Measurements from ENCODE around the gene A4GNT.

A4GNT gene

GRCh38 chr3:138135833-138136194 lies 3.6 kb upstream of the A4GNT start:
- DNase-seq (ENCODE audit: low read depth), result no peak
- H3K4me3 ChIP-seq (ENCODE audit: low read length), result no peak overlapping the region
- TF ChIP-seq, protein P1, sequence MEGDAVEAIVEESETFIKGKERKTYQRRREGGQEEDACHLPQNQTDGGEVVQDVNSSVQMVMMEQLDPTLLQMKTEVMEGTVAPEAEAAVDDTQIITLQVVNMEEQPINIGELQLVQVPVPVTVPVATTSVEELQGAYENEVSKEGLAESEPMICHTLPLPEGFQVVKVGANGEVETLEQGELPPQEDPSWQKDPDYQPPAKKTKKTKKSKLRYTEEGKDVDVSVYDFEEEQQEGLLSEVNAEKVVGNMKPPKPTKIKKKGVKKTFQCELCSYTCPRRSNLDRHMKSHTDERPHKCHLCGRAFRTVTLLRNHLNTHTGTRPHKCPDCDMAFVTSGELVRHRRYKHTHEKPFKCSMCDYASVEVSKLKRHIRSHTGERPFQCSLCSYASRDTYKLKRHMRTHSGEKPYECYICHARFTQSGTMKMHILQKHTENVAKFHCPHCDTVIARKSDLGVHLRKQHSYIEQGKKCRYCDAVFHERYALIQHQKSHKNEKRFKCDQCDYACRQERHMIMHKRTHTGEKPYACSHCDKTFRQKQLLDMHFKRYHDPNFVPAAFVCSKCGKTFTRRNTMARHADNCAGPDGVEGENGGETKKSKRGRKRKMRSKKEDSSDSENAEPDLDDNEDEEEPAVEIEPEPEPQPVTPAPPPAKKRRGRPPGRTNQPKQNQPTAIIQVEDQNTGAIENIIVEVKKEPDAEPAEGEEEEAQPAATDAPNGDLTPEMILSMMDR (IDR thresholded peaks at IDR 0.05; ENCODE audit: insufficient read depth, low read depth, low read length, missing control alignments), result no peak

DNA sequence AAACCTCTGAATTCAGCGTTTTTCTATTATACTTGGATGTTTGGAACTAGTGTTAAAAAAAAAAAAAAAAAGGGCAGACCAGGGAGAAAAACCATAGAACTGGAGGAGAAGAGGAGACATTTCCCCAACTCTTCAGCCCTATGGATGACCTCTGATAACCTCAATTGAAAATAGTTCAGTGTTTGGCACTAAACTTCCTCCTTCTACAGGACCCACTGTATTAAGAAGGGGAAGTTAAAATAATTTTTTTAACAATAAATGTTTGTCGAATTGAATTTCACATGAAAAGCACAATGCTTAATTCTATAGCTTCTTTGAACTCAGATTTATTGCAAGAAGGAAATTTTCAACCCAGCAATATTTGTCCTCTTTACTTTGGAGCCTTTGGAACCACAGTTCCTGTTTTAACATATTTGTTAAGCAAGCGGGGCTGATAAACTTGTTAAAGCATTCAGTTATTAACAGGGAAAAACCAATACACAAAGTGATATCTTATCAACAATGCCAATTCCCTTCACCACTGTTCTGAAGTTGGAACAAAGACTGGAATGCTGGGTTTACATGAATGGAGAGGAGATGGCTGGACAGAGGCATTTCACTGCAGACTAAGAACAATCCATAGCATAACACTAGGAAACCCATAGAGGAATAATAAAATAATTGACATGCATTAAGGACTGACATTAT lies 3.1 kb upstream of the A4GNT start:
- TF ChIP-seq, protein P1 (IDR thresholded peaks at IDR 0.05; ENCODE audit: insufficient read depth, low read depth, low read length, missing control alignments), result no peak
- no peak overlapping the region for H3K4me3 ChIP-seq (ENCODE audit: low read length)
- DNase-seq (ENCODE audit: low read depth), result no peak

GRCh38 chr3:138127636-138128365 lies 4.4 kb downstream of the A4GNT start:
- TF ChIP-seq, protein P1 (IDR thresholded peaks at IDR 0.05; ENCODE audit: insufficient read depth, low read depth, low read length, missing control alignments), result no peak
- H3K4me3 ChIP-seq (ENCODE audit: low read length), result no peak overlapping the region

GRCh38 chr3:138125548-138126221 lies 6.5 kb downstream of the A4GNT start:
- TF ChIP-seq, protein P1 (IDR thresholded peaks at IDR 0.05; ENCODE audit: insufficient read depth, low read depth, low read length, missing control alignments), result no peak
- no peak for DNase-seq (ENCODE audit: low read depth)
- no peak overlapping the region for H3K4me3 ChIP-seq (ENCODE audit: low read length)

More at GRCh38 chr3:138127636-138128365, 4.4 kb downstream of the A4GNT start:
- no peak for DNase-seq (ENCODE audit: low read depth)

- peak; percentile 20 for DNase-seq (ENCODE audit: low read depth)
- TF ChIP-seq, protein P1 (IDR thresholded peaks at IDR 0.05; ENCODE audit: insufficient read depth, low read depth, low read length, missing control alignments), result no peak
- no peak overlapping the region for H3K4me3 ChIP-seq (ENCODE audit: low read length)
These were observed 7.4 kb downstream of the A4GNT start for GRCh38 chr3:138124706-138125355.

DNA sequence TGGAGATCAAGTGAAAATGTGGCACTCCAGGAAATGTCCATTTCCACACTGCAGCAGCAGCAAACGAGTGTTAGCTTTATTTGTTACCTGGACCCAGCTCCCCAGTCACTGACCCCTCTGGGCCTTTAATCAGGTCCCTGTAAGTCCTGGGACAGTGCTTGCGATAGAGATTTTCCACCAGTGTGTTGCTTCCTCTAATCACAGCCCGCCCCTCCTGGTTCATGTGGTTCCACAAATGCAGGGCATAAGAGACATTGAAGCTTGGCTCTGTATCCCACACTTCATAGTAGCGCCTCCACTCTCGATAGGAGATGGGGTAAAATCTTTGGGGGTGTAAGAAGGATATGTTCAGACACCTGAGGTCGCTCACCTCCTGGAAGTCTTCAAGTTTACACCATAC lies 8.0 kb downstream of the A4GNT start:
- no peak for DNase-seq (ENCODE audit: low read depth)
- no peak overlapping the region for H3K4me3 ChIP-seq (ENCODE audit: low read length)
- TF ChIP-seq, protein P1 (IDR thresholded peaks at IDR 0.05; ENCODE audit: insufficient read depth, low read depth, low read length, missing control alignments), result no peak

Measured in epithelial cell of esophagus (primary cell).